CD4-positive, alpha-beta T cell treated with Interleukin-15 for 1 hour (primary cell): ENCODE data around the gene PHB1.

ENCODE experiments used
- DNase-seq: peaks from one replicate; pipeline ENCODE4 v3.0.0-alpha.2; 2020

PHB1 gene

DNA sequence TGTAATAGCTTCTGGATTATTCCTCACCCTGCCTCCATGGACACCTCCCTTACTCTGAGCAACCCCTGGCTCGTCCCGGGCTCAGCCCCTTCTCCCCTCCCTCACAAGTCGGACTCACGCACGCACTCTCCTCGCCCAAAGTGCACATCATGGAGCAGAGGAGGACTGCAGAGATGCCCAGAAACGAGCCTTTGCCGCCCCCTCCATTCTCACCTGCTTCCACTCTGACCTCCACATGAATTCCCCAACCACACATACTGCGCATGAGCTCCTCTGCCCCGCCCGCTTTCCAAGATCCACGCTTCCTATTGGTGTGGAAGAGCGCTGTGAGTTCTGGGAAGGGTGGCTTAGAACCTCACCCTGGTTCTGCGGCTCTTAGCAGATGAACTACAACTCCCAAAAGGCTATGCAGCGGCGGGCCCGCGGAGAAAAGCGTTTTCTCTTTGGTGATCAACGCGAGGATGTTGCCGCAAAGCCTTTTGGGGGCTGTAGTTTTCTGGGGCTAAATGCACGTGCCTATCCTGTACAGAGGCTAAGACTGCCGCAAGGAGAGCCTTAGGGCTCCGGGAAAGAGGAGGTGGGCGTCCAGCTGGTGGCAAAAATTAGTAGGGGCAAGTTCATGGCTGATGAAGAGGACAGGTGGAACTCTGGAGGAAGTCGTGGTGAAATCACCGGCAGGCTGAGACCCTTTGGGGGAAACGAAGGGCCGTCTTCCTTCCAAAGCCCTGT is at the start of gene PHB1:
Gene PHB1 (minus strand): TSS at position 261 of the 729 bp plus-strand sequence. CDS start 1,618 bp downstream, outside the sequence.
- peak; percentile 97 for DNase-seq

- no peak for DNase-seq
These were observed 49.4 kb upstream of the PHB1 start for GRCh38 chr17:49464049-49464448.

- no peak for DNase-seq
These were observed 46.9 kb upstream of the PHB1 start for GRCh38 chr17:49461580-49461979.

DNA sequence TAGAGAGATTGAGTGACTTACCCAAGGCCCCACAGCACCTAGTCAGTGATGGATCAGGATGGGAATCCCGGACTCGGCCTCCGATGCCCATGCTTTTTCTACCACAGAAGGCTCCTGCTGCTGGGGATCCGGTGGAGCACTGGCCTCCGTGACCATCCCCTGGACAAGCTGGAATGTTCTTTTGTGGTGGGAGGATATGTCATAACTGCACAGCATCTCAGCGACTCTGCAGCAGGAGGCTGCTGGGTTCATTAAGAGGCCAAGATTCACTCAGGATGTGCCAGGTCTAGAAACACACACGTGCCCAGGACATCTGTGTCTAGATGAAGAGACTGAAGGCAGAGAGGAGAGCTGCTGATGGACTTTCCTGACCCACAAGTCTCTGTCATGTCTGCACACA is 45.7 kb upstream of the PHB1 start:
- no peak for DNase-seq

- no peak for DNase-seq
These were observed 44.8 kb upstream of the PHB1 start for GRCh38 chr17:49459401-49459984.

DNA sequence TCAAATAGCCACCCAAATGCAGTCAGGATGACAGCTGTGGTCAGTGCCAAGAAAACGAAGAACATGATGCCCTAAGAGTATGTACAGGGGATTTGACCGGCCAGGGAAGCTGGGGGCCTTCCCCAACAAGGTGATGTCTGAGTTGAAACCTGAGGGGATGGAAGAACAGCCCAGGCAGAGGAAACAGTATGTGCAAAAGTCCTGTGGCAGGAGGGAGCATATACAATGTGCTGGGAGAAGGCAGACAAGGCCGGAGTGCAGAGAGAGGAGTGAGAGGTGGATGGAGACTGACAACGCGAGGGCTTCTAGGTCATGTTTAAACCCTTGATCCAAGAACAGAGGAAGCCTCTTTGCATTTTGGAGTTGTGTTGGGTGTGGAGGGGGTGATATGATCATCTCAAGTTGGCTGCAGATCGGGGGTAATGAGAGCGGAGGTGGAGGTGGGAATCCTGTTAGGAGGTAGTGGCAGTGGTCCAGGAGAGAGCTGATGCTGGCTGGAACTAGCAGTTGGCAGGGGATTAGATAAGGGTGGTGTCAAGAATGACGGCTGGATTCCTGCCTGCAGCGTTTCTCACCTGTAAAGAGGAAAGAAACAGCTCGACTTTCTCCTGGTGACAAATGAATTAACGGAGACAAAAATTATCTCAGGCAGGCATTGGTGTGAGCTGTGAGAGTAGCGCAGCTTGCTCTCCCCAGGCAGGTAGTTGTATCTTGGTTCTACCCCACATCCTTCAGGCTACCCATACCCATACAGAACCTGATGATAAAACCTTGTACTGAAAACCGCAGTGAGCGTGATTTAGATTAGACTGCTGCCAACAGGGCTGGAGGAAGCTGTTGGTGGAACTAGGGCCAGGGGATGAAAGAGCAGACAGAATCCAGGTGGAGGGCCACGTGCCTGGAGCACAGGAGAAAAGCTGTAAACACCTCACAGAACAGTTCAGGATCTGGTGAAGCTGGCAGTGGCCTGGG is 43.2 kb upstream of the PHB1 start:
- DNase-seq = no peak

GRCh38 chr17:49456183-49456965 is 41.7 kb upstream of the PHB1 start:
- no peak for DNase-seq

GRCh38 chr17:49455272-49455861 is 40.7 kb upstream of the PHB1 start:
- DNase-seq = no peak

DNA sequence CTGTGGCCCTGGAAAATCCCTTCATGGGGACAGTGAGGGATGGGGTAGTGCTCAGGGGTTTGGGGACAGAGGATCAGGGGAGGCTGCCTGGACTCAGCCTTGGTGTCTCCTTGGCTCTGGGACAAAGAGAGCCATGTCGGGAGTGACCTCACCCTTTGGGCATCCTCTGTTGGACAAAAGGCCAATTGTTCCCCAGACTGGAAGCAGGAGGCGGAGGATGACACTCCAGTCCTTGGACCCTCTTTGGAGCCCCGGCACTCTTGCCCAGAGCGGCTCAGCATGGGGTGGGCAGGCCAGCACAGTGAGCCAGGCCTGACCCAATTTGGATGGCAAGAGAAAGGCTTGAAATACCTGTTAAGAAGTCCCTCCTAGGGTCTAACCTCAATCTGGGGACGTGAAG is 39.4 kb upstream of the PHB1 start:
- no peak for DNase-seq

GRCh38 chr17:49452661-49453060 is 38.0 kb upstream of the PHB1 start:
- no peak for DNase-seq

DNA sequence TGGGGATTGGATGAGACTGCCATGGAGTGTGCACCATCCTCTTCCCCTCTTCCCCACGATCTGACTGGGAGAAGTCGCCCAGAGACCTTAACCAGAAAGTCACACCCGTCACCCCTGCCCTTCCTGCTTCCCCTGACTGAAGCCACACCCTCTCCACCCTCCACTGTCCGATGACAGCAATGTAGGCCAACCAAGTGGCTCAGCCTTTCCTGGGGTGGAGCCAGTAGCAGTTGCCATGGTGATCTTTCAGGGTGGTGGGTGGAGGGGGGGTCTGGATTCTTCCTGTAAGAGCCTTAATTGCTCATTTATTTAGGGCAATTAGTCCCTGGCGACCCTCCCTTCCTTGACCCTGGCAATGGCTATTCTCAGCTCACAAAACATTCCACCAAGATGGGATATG is 37.5 kb upstream of the PHB1 start:
- DNase-seq = no peak

- DNase-seq = no peak
These were observed 36.1 kb upstream of the PHB1 start for GRCh38 chr17:49450735-49451134.

DNA sequence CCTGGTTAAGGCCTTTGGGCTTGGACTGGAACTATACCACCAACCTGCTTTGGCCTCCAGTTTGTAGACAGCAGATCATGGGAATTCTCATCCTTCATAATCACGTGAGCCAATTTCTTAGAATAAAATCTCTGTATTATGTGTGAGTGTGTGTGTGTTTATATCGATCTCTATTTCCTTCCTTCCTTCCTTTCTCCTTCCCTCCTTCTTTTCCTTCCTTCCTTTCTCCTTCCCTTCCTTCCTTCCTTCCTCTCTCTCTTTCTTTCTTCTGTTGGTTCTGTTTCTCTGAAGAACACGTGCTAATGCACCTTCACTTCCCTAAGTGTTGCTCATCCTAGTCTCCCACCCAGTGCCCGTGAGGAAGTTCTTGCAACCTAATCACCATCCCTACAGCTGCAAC is 35.5 kb upstream of the PHB1 start:
- no peak for DNase-seq

DNA sequence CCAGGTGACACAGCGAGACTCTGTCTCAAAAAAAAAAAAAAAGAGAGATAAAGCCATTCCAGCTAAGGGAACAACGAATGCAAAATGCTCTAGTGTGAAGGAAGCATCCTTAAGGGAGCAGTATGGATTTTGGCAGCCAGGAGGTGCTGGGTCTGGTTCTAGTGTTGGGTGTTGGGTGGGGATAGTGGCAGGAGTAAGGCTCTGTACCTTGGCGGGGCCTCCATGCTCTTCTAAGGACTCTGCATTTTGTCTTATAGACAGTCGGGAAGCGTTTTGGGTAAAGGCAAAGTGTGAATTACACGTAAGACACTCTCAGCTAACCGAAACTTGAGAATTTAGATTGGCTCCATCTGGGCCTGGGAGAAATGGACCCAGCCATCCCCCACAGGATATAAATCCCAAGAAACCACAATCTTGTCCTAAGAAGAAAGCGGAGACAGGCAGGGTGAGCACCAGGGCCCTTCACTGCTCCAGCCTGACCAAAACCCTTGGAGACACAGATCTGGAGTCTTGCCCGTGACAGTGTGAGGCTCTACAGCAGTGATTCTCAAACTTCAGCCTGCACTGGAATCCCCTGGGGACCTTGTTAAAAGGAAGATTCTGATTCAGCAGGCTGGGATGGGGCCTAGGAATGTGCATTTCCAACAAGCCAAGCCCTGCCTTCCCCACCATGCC is 33.1 kb upstream of the PHB1 start:
- no peak for DNase-seq

DNA sequence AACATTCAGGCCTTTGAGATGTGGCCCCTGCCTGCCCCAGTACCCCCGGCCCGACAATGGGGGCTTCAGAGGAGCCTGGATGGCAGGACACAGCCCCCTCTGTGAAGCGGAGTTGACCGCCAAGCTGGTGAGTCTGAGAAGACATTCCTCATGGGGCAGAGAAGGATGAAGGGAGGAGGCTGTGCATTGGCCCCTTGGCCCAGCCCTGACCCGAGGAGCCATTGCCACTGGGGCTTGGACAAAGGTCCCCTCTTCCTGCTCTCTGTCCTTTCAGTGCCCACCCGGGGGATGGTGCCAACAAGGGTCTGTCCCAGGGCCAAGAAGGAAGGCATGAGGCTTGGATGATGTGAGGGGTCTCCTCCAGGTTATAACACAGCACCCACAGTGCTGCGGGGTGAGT is 30.9 kb upstream of the PHB1 start:
- DNase-seq = no peak

GRCh38 chr17:49444384-49444783 is 29.7 kb upstream of the PHB1 start:
- no peak for DNase-seq

- DNase-seq = no peak
These were observed 29.2 kb upstream of the PHB1 start for GRCh38 chr17:49443862-49444261.

GRCh38 chr17:49442041-49442440 is 27.4 kb upstream of the PHB1 start:
- DNase-seq = no peak

DNA sequence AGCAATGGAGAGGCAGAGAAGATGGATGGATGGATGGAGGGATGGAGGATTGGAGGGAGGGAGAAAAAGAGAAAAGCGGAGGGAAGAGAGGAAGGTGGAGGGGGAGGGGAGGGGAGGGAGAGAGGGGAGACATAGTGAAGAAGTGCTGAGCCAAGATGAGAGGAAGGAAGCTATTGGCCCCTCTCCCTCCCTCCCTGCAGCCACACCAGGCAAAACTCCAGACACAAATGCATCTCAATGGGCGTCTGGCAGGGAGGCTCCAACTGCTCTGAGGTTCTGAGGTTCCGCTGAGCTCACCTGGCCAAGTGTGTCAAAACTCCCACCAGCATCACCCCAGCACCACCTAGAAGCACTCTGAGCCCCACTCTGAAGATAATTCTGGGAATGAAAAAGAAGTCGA is 26.9 kb upstream of the PHB1 start:
- no peak for DNase-seq

DNA sequence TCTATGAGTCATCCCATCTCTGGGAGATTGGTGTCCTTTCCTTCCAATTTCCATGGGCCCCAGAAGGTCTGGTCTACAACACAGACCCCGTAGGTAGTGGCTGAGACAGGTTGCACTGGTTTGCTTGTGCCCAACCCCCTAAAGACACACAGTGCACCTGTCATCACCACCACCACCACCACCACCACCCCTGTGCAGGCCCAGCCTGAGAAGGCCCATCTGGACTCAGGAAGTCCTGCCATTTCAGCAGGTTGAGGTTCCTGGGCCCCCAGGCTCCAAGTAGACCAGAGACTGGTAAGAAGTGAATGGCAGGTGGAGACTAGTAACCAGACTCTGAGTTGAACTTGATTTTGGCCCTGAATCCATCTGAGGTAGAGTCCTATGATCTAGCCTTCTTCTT is 25.9 kb upstream of the PHB1 start:
- DNase-seq = no peak

DNA sequence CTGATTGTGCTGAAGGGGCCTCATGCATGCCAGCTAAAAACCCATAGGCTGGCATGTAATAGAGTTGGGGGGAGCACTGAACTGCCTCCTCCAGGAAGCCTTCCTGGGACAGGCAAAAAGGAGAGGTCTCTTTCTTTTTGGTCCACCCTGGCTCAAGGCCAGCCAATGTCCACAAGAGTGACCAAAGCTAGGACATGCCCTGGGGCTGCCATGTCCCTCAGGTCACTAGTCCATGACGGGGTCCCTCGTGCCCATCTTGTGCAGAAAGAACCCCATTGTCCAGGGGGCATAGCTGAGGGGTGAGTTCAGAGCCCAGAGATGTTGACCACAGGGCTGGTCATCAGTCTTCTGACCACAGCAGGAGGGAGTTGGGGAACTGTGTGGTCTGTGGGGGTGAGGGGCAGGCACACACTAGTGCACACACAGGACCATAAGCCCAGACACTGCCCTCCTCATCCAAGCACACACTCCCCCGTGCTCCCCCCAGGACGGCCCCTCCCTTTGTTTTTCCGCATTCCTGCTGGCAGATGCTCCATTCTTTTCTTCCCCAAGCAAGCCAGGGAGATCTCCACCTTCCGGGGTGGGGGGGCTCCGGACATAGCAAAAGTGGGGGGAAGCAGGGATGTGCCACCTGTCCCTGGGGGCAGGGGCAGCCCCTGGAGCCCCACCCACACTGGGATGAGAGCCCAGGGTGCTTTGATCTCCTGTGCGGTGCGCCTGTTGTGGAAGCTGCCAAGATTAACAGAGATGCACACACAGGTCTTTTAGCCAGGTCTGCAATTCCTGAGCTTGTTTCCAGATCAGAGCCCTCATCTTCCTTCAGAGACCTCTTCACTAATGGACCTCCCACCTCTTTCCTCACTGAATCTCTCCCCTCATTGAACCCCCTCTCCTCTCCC is 25.2 kb upstream of the PHB1 start:
- DNase-seq = no peak
